GM12892 (cell line): ENCODE measurements around the gene RNF207.

Experiments used
- DNase-seq: peaks from one replicate; pipeline ENCODE4 v3.0.0; 2011; ENCODE audit not compliant: insufficient read length
- FAIRE-seq: peaks from 2 replicates; lab custom pipeline; 2011; peaks lifted over from hg19 to GRCh38; lab: Jason Lieb, UNC
- POLR2A ChIP-seq: IDR thresholded peaks from 2 replicates; pipeline ENCODE4 v1.6.1; 2011; ENCODE audit warnings: low read depth, low read length, control low read depth
- POLR2AphosphoS5 ChIP-seq: IDR thresholded peaks from 2 replicates; pipeline ENCODE4 v1.6.1; 2011; ENCODE audit warnings: low read depth, low read length, control low read depth
- TAF1 ChIP-seq: IDR thresholded peaks from 2 replicates; pipeline ENCODE4 v1.6.1; 2011; ENCODE audit warnings: low read depth, mild to moderate bottlenecking, control low read depth, low read length, borderline replicate concordance

Gene RNF207

DNA sequence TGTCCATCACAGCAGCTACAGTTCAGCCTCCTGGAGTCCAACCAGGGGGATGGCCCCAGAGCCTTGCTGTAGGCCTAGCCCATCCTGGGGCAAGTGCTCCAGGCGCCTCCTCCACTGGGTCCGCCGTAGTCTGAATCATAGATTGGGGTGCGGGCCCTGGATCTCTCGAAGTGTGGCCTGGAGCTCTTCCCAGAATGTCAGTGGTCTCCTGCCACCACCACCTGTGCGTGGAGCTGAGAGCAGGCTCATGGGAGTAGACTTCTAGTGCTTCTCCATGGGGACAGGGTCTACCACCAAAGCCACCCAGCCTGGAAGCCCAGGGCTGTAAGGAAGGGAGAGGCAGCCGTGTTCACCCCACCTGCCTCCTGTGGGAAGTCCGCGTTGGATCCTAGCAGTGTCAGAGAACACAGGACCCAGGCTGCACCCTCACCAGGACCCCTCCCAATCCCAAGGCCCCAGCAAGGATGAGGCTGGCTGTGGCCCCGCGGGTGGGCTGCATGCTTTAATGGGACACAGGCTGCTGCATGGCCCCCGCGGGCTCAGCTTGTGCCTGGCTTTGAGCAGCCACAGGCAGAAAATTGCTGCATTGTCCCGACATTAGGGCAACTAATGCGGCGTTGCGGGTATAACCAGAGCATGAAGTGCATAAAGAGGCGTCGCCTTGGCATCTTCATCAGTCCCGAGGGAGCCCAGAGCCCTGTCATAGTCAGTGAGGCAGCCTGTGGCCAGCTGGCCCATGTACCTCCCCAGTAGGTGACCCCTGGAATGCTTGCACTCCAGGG, 37.3 kb downstream of the RNF207 start:
- DNase-seq (no peak), FAIRE-seq (no peak)
- TF ChIP-seq POLR2AphosphoS5, result no peak
- no peak for TF ChIP-seq TAF1
- no peak for TF ChIP-seq POLR2A

DNA sequence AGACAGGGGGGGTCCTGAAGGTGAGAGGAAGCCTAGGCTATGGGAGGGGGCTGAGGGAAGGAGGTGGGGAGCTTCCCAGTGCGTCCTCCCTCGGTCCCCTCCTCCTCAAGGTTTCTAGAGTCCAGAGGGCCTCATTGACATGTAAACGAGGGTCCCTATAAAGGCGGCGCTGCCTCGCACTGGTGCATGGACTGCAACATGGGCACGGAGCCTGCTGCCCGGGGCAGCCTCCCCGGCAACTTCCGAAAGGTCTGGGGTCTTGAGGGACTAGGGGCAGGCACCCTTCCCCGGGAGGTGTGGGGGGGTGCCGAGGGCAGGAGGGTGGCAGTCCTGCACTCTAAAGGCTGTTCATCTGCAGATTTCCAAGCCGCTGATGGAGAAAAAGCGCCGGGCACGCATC, 38.1 kb downstream of the RNF207 start, which contains the start of gene HES3:
Gene HES3 (plus strand): TSS at position 187 of the 400 bp plus-strand sequence. CDS start 187 bp downstream, at position 374.
- DNase-seq, result no peak
- no peak for FAIRE-seq
- no peak for TF ChIP-seq POLR2AphosphoS5
- no peak for TF ChIP-seq TAF1
- TF ChIP-seq POLR2A, result no peak

DNA sequence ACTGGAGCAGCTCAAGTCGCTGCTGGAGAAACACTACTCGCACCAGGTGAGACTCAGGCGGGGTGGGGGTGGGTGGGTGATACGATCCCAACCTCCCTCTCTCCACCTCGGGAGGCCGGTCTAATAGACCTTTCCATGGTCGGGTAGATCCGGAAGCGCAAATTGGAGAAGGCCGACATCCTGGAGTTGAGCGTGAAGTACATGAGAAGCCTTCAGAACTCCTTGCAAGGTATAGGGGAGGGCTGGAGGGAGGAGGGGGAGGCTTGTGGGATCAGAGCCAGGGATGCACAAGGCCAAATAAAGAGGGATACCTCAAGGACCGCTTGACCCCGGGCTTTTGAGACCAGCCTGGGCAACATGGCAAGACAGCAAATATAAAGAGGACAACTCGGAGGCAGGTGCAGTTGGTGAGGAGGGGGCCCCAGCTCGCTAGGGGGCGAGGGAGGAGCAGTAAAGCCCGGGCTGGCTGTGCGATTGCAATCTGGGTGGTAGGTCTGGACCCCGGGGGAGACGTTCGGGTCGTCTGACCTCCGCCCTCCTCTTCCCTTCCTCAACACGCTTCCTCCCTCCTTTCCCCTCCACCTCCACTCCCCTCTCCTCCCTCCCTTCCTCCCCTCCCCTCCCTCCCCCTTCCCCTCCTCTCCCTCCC, 38.6 kb downstream of the RNF207 start:
- DNase-seq, result no peak
- no peak for FAIRE-seq
- TF ChIP-seq POLR2A (no peak), TAF1 (no peak), POLR2AphosphoS5 (no peak)

DNA sequence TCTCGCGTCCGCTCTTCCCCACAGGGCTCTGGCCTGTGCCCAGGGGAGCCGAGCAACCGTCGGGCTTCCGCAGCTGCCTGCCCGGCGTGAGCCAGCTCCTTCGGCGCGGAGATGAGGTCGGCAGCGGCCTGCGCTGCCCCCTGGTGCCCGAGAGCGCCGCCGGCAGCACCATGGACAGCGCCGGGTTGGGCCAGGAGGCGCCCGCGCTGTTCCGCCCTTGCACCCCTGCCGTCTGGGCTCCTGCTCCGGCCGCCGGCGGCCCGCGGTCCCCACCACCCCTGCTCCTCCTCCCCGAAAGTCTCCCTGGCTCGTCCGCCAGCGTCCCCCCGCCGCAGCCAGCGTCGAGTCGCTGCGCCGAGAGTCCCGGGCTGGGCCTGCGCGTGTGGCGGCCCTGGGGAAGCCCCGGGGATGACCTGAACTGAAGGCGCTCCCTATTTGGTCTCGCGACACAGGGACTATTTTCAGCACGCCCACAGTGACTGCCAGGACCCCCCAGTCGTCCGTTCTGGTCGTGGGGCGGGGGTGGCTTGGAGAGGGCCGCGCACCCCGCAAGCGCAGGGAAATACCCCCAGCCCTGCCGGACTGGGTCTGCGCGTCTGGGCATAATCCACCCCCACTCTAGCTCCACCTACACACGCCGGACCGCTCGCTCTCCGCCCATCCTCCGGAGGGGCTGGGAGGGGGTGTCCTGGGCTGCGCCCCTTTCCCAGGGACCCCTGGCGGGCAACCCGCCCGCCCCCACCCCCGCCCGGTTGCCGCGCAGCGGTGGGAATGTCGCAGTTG, 39.4 kb downstream of the RNF207 start:
- DNase-seq, result peak; percentile 93
- peak; percentile 90 for FAIRE-seq
- TF ChIP-seq POLR2A, result no peak
- TF ChIP-seq POLR2AphosphoS5, result no peak
- no peak for TF ChIP-seq TAF1

DNA sequence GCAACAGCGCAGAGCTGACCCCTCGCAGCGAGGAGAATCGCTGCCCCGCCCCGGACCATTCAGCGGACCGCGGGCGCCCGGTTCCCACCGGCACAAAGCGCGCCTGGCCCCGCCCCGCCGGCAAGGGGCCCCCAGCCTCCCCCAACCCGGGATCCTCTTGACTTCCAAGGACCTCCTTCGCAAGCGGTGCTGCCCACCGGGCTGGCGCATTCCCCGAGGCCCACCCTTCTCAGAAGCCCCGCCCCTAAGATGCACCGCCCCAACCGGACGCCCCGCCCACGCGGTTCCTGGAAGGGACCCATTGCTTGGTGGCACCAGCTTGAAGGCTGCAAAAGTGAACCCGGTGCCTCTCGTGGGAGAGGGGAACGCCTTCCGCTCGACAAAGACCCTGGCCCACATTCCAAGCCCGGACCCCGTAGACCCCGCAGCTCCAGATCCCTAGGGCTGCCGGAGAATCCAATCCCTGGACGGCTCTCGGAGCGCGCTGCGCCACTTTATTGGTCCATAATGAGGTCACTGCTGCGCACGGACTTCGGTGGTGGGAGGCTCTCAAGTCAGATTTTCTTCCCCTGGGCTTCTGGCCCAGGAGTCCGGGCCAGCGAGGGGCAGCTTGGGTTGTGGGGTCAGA, 40.1 kb downstream of the RNF207 start:
- FAIRE-seq (peak; percentile 38), DNase-seq (peak; percentile 67)
- TF ChIP-seq POLR2A, result no peak
- no peak for TF ChIP-seq TAF1
- TF ChIP-seq POLR2AphosphoS5, result no peak

DNA sequence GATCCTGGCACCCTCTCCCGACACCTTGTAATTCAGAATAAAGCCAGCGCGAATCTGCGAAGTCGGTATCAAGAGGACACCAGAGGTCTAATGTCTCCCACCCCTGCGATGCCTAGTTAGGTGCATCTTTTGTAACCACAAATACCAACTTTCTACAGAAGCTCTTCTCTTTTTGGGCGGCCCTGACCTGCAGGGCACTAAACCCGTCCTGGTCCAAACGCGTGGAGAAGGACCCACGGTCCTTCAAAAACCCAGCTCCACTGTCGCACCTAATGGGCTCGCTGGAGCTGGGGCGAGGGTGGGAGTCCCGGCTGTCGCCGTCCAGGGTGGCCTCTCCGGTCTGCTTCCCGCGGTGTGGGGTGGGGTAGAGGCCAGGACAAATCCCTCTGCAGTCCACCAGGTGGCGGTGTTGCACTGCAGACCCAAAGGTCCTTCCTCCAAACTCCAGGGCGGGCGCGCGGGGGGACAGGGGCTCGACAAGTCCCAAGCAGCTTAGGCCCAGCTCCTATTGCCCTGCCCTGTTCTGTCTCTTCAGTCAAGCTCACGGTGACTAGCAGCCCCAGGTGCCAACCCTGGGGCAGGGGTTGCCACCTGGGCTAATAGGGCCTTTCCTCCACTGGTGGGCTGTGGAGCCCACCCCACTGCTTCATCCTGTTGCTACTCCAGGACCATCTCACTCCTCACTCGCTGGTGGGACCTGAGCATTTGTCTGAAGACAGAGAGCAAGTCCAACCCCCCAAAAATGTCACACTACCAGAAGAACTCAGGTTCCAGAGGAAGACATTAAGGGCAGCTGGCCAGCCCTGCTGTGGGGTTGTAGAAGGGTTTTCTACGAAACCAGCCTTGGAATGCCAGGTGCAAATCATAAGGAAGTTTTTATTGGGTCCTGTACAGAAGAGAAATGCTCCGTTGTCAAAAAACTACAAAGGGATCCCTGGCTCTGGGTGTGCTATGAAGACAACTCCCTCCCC, 40.9 kb downstream of the RNF207 start:
- DNase-seq, result peak; percentile 92
- peak; percentile 97 for FAIRE-seq
- no peak for TF ChIP-seq POLR2AphosphoS5

DNA sequence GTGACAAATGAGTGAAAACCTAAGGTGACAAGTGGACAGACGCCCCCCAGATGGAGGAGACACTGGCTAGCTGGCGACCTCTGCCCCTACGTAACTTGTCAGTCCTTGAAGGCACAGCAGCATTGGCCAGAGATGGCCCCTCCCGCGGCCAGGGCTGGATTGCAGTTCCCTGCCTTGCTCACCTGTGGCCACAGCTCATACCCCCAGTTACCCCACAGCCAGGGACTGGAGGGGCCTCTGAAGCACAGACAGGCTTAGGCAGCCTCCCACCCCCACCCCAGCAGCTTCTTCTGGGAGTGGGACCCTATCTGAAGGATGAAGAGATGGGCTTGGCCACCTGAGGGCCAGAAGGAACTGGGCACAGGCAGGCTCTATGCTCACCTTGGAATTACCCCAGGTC, 41.7 kb downstream of the RNF207 start:
- DNase-seq, result no peak
- FAIRE-seq, result no peak
- TF ChIP-seq POLR2AphosphoS5 (no peak), TAF1 (no peak)

DNA sequence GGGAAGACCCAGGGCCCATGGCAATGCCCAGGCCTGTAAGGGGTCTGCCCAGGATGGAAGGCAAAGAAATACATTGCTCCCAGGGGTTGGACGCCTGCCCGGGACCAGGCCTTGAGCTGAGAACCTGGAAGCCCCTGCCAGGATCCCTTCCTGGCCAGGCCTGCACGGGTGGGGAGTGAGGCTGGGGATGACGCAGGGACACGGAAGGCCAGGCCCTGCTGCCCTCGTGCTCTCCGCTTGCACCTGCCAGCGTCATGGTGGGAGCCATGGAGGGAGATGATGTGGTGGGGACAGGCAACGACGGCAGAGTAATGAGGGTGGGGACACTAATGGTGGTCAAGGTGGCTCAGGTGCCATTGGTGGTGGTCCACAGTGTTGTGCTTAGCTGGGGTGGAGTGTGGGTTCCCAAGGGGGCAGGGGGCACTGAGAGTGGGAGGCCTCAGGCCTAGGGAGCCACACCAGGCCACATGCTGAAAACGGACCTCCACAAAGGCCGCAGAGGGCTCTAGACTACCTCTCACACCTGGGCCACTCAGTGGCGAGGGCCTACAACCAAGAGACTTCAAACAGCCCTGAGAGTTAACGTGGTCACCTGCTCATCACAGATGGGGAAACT, 42.4 kb downstream of the RNF207 start:
- FAIRE-seq (no peak), DNase-seq (no peak)
- TF ChIP-seq POLR2A (no peak), TAF1 (no peak), POLR2AphosphoS5 (no peak)

DNA sequence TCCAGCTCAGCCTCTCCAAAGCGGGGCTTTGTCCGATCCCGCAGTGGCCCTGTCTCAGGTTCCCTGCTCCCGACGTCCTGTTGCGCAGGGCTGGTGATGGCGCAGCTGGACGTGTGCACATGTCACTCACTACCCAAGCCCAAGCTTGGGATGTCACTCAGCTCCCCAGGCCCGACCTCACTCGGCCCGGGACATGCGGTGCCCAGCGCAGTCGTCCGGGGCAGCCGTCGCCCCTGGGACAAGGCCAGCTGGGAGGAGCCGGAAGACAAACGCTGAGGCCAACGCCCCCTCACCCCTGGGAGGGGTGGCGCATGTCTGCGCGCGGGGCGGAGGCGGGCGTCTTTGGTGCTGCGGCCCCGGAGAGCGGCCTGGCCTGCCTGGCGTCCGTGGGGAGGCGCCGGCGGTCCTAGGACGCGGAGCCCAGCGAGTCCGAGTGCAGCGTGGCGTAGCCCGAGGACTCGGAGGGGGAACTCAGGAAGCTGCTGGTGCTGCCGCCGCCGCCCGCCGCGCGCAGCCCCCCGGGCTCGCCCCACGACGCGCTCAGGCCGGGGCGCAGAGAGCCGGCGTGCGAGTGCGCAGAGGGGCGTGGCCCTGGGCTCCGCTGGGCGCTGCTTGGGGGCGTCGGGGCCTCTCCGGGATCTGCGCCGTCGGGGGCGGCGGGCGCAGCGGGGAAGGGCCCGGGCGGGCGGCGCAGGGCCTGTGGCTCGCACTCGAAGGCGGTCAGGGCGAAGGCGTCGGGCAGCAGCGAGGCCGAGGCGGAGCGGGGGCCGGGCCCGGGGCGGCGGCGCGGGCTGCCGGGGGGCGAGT, 43.2 kb downstream of the RNF207 start:
- DNase-seq (no peak), FAIRE-seq (no peak)
- no peak for TF ChIP-seq TAF1
- TF ChIP-seq POLR2A, result no peak
- no peak for TF ChIP-seq POLR2AphosphoS5
